GM12892 (cell line): ENCODE measurements around the gene IFRD1.

Source experiments
- POLR2A ChIP-seq: IDR thresholded peaks from 2 replicates; pipeline ENCODE4 v1.6.1; 2011; ENCODE audit warnings: low read depth, low read length, control low read depth
- TAF1 ChIP-seq: IDR thresholded peaks from 2 replicates; pipeline ENCODE4 v1.6.1; 2011; ENCODE audit warnings: low read depth, mild to moderate bottlenecking, control low read depth, low read length, borderline replicate concordance

DNA sequence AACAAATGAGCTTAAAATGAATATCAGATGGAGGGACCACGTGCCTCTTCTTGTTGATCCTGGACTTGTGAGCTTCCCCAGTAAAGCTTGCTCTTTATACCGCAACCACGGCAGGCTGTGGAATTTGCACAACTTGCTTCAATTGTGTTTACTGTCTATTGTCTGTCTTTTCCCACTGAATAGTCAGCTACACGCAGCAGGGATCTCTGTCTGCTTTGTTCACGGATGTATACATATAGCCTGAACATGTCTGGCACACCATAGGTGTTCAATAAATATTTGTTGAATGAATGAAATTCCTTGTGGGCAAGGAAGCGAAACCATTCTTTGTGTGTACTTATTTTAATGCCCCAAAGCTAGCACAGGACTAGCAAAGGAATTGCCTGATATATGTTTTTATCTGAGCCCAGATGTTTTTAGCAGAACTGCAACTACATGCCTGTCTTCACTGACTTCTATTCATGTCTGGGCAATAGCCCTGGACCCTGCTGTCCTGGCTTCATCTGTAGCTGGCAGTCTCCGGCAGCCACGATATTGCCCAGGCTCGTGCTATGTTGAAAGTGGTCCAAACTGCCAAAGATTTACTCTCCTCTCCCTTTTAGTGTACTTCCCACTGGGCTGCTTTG lies 29.9 kb upstream of the IFRD1 start:
- no peak for TF ChIP-seq TAF1
- no peak for TF ChIP-seq POLR2A
